Measurements from ENCODE around the gene SLX4.
A peak's percentile ranks its signal among the peaks of the same experiment; 100 is the strongest.

The SLX4 gene

DNA sequence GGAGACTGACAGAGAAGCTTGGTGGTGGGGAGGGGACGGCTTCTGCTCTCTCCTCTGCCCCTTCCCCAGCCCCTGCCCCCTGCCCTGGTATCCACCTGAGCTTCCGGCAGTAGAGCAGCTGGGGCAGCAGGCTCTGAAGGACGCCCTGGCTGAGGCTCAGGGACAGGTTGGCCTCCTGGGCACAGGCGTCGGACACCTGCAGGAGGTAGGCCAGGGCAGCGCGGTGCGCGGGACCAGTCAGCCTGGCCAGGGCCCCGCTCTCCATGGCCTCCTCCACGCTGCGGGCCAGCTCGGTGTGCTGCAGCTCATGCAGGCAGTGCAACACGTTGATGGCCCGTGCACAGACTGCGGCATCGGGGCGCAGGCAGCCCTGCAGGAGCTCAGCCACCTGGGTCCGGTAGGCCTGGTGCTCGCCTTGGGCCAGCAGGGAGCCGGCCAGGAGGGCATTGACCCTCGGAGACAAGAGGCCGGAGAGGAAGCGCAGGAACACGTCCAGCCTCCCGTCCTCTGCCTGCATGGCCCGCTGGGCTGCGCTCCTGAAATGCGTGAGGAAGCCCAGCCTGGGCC is 48.4 kb downstream of the SLX4 start:
- Histone ChIP-seq H3K36me3 (replicated peaks in 1 of 2; ENCODE audit: control insufficient read depth in 2 of 2, insufficient read depth in 2 of 2, low read length in 2 of 2) (no peaks in the 10 kb centered on the region), H2BK120ac (ENCODE audit: low read depth, low read length) (no peak overlapping the region), H3K27me3 (ENCODE audit: control insufficient read depth in 3 of 3, insufficient read depth in 3 of 3, low read depth in 1 of 3, low read length in 3 of 3) (no peaks in the 10 kb centered on the region), H2AFZ (ENCODE audit: low read length) (no peak overlapping the region), H3K4ac (ENCODE audit: low read length) (no peak overlapping the region), H2BK5ac (ENCODE audit: low read length) (no peak overlapping the region), H3K9me3 (replicated peaks in 1 of 2; ENCODE audit: control insufficient read depth in 2 of 2, insufficient read depth in 1 of 2, low read depth in 1 of 2, low read length in 2 of 2) (no peaks in the 10 kb centered on the region), H3K23ac (ENCODE audit: low read depth, low read length, poor library complexity) (peak overlapping the region; percentile 60), H3K9ac (ENCODE audit: low read depth, low read length, poor library complexity) (no peak overlapping the region), H2BK15ac (ENCODE audit: low read length) (no peak overlapping the region), H2AK5ac (ENCODE audit: low read depth, low read length) (peak overlapping the region; percentile 81), H3K4me1 (ENCODE audit: control insufficient read depth in 2 of 2, insufficient read depth in 1 of 2, low read depth in 1 of 2, low read length in 2 of 2) (peaks cover 0 to 2% of the 10 kb centered on the region in 2 donors), H3K27ac (replicated peaks; ENCODE audit: low read length) (no peak overlapping the region), H4K8ac (ENCODE audit: low read depth, low read length) (no peak overlapping the region), H2BK12ac (ENCODE audit: low read length) (peak overlapping the region; percentile 84), H3K4me3 (ENCODE audit: low read length in 2 of 2) (no peak overlapping the region), H3K14ac (ENCODE audit: low read length) (peak overlapping the region; percentile 94), H4K91ac (ENCODE audit: low read depth, low read length, poor library complexity) (no peak overlapping the region), H3K79me1 (ENCODE audit: low read depth, low read length) (no peaks in the 10 kb centered on the region), H3K4me2 (ENCODE audit: insufficient read depth, low read length, poor library complexity, severe bottlenecking) (no peak overlapping the region), H3K18ac (ENCODE audit: low read length) (peak overlapping the region; percentile 83)
- DNase-seq (ENCODE audit: low spot score), result no peak
- WGBS, 2 donors (ENCODE audit: extremely low coverage in 2 of 2, insufficient read length in 2 of 2, insufficient replicate concordance in 1 of 2), result no CpG with 5 or more reads among the region's 29 CpGs

DNA sequence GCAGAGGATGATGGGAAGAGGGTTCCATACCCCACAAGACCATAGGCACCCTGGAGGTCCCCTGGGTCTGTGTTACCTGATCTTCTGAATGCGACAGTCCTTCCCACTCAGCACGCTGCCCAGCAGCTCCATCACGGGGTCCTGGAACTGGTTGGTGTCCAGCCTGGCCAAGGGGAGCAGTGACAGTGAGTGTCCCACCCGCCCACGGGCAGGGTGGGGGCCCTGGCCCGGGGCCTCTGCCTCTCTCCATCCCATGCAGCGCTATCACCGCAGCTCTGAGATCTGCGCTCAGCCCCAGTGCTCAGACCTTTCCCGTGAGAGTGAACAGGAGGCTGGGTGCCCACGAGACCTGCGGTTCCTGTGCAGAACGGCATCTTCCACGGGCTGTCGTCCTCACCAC is 49.8 kb downstream of the SLX4 start:
- no peak overlapping the region for H3K27ac ChIP-seq (replicated peaks; ENCODE audit: low read length)
- no peak overlapping the region for H2BK120ac ChIP-seq (ENCODE audit: low read depth, low read length)
- H3K9me3 ChIP-seq (replicated peaks in 1 of 2; ENCODE audit: control insufficient read depth in 2 of 2, insufficient read depth in 1 of 2, low read depth in 1 of 2, low read length in 2 of 2), result no peaks in the 10 kb centered on the region
- H3K79me1 ChIP-seq (ENCODE audit: low read depth, low read length), result no peaks in the 10 kb centered on the region
- H3K9ac ChIP-seq (ENCODE audit: low read depth, low read length, poor library complexity), result no peak overlapping the region
- H3K36me3 ChIP-seq (replicated peaks in 1 of 2; ENCODE audit: control insufficient read depth in 2 of 2, insufficient read depth in 2 of 2, low read length in 2 of 2), result no peaks in the 10 kb centered on the region
- peak overlapping the region; percentile 35 for H3K18ac ChIP-seq (ENCODE audit: low read length)
- H3K4me1 ChIP-seq (ENCODE audit: control insufficient read depth in 2 of 2, insufficient read depth in 1 of 2, low read depth in 1 of 2, low read length in 2 of 2), result peaks cover 0 to 2% of the 10 kb centered on the region in 2 donors
- no peak overlapping the region for H2BK12ac ChIP-seq (ENCODE audit: low read length)
- no peak for DNase-seq (ENCODE audit: low spot score)
- no peak overlapping the region for H3K4ac ChIP-seq (ENCODE audit: low read length)
- no CpG with 5 or more reads among the region's 15 CpGs for WGBS, 2 donors (ENCODE audit: extremely low coverage in 2 of 2, insufficient read length in 2 of 2, insufficient replicate concordance in 1 of 2)
- H3K4me3 ChIP-seq (ENCODE audit: low read length in 2 of 2), result no peak overlapping the region
- no peak overlapping the region for H3K14ac ChIP-seq (ENCODE audit: low read length)
- H4K8ac ChIP-seq (ENCODE audit: low read depth, low read length), result no peak overlapping the region
- H2AFZ ChIP-seq (ENCODE audit: low read length), result no peak overlapping the region
- no peak overlapping the region for H3K4me2 ChIP-seq (ENCODE audit: insufficient read depth, low read length, poor library complexity, severe bottlenecking)
- no peak overlapping the region for H2BK15ac ChIP-seq (ENCODE audit: low read length)
- H2AK5ac ChIP-seq (ENCODE audit: low read depth, low read length), result peak overlapping the region; percentile 22
- H4K91ac ChIP-seq (ENCODE audit: low read depth, low read length, poor library complexity), result no peak overlapping the region
- H2BK5ac ChIP-seq (ENCODE audit: low read length), result no peak overlapping the region
- no peaks in the 10 kb centered on the region for H3K27me3 ChIP-seq (ENCODE audit: control insufficient read depth in 3 of 3, insufficient read depth in 3 of 3, low read depth in 1 of 3, low read length in 3 of 3)
- H3K23ac ChIP-seq (ENCODE audit: low read depth, low read length, poor library complexity), result no peak overlapping the region

DNA sequence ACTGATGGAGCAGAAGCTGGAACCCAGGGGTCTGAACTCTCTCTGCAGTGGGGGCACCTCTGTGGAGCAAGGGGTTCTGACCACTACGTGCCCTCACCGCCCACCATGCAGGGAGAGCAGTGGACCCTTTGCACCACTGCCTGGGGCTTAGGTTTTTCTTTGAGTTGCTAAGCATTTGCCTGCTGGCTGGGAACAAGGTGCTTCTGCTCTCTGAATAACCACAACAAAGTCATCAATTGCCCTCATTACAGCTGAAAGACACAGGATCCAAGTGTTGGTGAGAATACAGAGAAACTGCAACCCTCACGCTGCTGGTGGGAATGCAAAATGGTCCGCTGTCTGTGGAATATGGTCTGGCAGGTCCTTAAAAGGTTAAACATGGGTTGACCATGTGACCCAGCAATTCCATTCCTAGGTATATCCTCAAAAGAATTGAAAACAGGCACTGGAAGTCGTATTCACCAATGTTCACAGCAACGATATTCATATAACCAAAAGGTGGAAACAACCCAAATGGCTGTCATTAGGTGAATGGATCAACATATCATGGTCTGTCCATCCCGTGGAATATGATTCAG is 57.0 kb downstream of the SLX4 start:
- Histone ChIP-seq H3K4me3 (ENCODE audit: low read length in 2 of 2) (peak overlapping the region in 1 of 2 donors; percentile 44), H2AK5ac (ENCODE audit: low read depth, low read length) (no peak overlapping the region), H3K27me3 (ENCODE audit: control insufficient read depth in 3 of 3, insufficient read depth in 3 of 3, low read depth in 1 of 3, low read length in 3 of 3) (peaks cover 0 to 2% (median 0%) of the 10 kb centered on the region in 3 experiments), H3K79me1 (ENCODE audit: low read depth, low read length) (no peaks in the 10 kb centered on the region), H3K18ac (ENCODE audit: low read length) (no peak overlapping the region), H3K36me3 (replicated peaks in 1 of 2; ENCODE audit: control insufficient read depth in 2 of 2, insufficient read depth in 2 of 2, low read length in 2 of 2) (no peaks in the 10 kb centered on the region), H3K9me3 (replicated peaks in 1 of 2; ENCODE audit: control insufficient read depth in 2 of 2, insufficient read depth in 1 of 2, low read depth in 1 of 2, low read length in 2 of 2) (no peaks in the 10 kb centered on the region), H3K27ac (replicated peaks; ENCODE audit: low read length) (no peak overlapping the region), H3K23ac (ENCODE audit: low read depth, low read length, poor library complexity) (no peak overlapping the region), H2BK120ac (ENCODE audit: low read depth, low read length) (no peak overlapping the region), H3K9ac (ENCODE audit: low read depth, low read length, poor library complexity) (no peak overlapping the region), H3K4me1 (ENCODE audit: control insufficient read depth in 2 of 2, insufficient read depth in 1 of 2, low read depth in 1 of 2, low read length in 2 of 2) (peaks cover 2 to 4% of the 10 kb centered on the region in 2 donors), H2AFZ (ENCODE audit: low read length) (no peak overlapping the region), H4K8ac (ENCODE audit: low read depth, low read length) (no peak overlapping the region), H2BK5ac (ENCODE audit: low read length) (no peak overlapping the region), H4K91ac (ENCODE audit: low read depth, low read length, poor library complexity) (no peak overlapping the region), H3K4me2 (ENCODE audit: insufficient read depth, low read length, poor library complexity, severe bottlenecking) (no peak overlapping the region), H3K4ac (ENCODE audit: low read length) (no peak overlapping the region), H2BK15ac (ENCODE audit: low read length) (no peak overlapping the region), H3K14ac (ENCODE audit: low read length) (no peak overlapping the region), H2BK12ac (ENCODE audit: low read length) (no peak overlapping the region)
- DNase-seq (ENCODE audit: low spot score), result no peak
- no CpG with 5 or more reads among the region's 7 CpGs for WGBS, 2 donors (ENCODE audit: extremely low coverage in 2 of 2, insufficient read length in 2 of 2, insufficient replicate concordance in 1 of 2)

DNA sequence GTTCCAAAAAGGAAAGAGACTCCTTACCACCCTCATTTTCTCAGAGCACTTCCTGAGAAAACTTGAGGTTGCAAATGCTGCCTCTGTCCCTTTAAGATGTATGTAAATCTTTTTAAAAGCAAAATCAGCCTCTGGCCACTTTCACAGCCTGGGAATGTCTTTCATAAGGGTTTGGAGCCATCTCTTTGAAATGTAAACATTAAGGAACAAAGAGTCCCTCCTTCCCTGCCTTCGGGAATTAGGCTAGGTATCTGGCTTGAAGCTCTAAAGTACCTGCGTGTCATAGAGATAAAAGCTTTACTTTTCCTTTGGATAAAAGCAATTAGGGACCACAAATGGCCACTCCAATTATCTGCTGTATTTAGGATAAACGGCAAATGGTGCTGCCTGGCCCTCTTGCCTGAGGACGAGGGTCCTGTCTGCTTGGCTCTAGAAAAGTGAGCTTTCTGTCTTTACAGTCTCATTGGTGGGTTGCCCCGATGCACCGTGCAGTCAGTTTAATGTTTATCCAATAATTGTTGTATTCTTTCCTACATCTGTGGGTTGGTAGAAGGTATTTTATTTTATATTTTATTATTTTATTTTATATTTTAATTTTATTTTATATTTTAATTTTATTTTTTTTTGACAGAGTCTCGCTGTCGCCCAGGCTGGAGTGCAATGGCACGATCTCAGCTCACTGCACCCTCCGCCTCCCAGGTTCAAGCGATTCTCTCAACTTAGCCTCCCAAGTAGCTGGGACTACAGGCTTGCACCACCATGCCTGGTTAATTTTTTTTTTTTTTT is 58.1 kb downstream of the SLX4 start:
- Histone ChIP-seq H3K4ac (ENCODE audit: low read length) (no peak overlapping the region), H2BK120ac (ENCODE audit: low read depth, low read length) (no peak overlapping the region), H3K23ac (ENCODE audit: low read depth, low read length, poor library complexity) (no peak overlapping the region), H3K27ac (replicated peaks; ENCODE audit: low read length) (no peak overlapping the region), H2BK15ac (ENCODE audit: low read length) (no peak overlapping the region), H2BK12ac (ENCODE audit: low read length) (no peak overlapping the region), H3K9me3 (replicated peaks in 1 of 2; ENCODE audit: control insufficient read depth in 2 of 2, insufficient read depth in 1 of 2, low read depth in 1 of 2, low read length in 2 of 2) (no peaks in the 10 kb centered on the region), H2AK5ac (ENCODE audit: low read depth, low read length) (no peak overlapping the region), H4K8ac (ENCODE audit: low read depth, low read length) (no peak overlapping the region), H3K14ac (ENCODE audit: low read length) (no peak overlapping the region), H2AFZ (ENCODE audit: low read length) (peak overlapping the region; percentile 80), H3K27me3 (ENCODE audit: control insufficient read depth in 3 of 3, insufficient read depth in 3 of 3, low read depth in 1 of 3, low read length in 3 of 3) (peaks cover 0 to 2% (median 0%) of the 10 kb centered on the region in 3 experiments), H4K91ac (ENCODE audit: low read depth, low read length, poor library complexity) (no peak overlapping the region), H3K36me3 (replicated peaks in 1 of 2; ENCODE audit: control insufficient read depth in 2 of 2, insufficient read depth in 2 of 2, low read length in 2 of 2) (no peaks in the 10 kb centered on the region), H3K9ac (ENCODE audit: low read depth, low read length, poor library complexity) (no peak overlapping the region), H3K18ac (ENCODE audit: low read length) (no peak overlapping the region), H2BK5ac (ENCODE audit: low read length) (no peak overlapping the region), H3K4me1 (ENCODE audit: control insufficient read depth in 2 of 2, insufficient read depth in 1 of 2, low read depth in 1 of 2, low read length in 2 of 2) (peaks cover 2 to 4% of the 10 kb centered on the region in 2 donors), H3K79me1 (ENCODE audit: low read depth, low read length) (no peaks in the 10 kb centered on the region), H3K4me2 (ENCODE audit: insufficient read depth, low read length, poor library complexity, severe bottlenecking) (peak overlapping the region; percentile 14), H3K4me3 (ENCODE audit: low read length in 2 of 2) (no peak overlapping the region)
- no peak for DNase-seq (ENCODE audit: low spot score)
- WGBS, 2 donors (ENCODE audit: extremely low coverage in 2 of 2, insufficient read length in 2 of 2, insufficient replicate concordance in 1 of 2), result no CpG with 5 or more reads among the region's 11 CpGs
